OCI-LY3 (cell line): ENCODE data around the gene IMMP2L.

Source experiments
- EZH2phosphoT487 ChIP-seq: fragments of 200-600 bp; shearing (Covaris generic); IDR thresholded peaks from 2 replicates; pipeline ENCODE4 v1.6.1; 2018; ENCODE audit warnings: antibody characterized with exemption, mixed run types, low read depth
- TF ChIP-seq, protein P1 (sequence below): fragments of 200-600, 300-600 bp; sonication (generic); IDR thresholded peaks from 2 replicates; pipeline ENCODE4 v1.5.1; 2014; ENCODE audit warnings: antibody characterized with exemption, low read length, low read depth

DNA sequence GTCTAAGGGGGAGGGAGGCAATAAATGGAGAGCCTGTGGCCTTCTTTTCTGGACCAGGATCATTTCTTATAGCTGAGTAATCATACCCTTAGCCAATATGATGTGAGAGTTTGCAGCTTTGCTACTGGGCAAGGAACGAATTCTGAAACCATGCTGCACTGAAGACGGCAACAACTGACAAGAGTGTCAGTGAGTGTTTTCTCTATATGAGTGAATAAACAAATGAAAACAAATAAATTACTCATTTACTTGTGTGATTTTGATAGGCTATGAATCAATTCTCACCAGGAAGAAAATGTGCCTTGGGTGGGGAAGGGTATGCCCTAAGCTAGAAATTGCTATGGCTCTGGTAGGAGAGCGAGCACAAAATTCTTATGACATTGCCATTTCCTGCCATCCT is 550.8 kb downstream of the IMMP2L start:
- TF ChIP-seq EZH2phosphoT487, result no peak
- TF ChIP-seq, protein P1, sequence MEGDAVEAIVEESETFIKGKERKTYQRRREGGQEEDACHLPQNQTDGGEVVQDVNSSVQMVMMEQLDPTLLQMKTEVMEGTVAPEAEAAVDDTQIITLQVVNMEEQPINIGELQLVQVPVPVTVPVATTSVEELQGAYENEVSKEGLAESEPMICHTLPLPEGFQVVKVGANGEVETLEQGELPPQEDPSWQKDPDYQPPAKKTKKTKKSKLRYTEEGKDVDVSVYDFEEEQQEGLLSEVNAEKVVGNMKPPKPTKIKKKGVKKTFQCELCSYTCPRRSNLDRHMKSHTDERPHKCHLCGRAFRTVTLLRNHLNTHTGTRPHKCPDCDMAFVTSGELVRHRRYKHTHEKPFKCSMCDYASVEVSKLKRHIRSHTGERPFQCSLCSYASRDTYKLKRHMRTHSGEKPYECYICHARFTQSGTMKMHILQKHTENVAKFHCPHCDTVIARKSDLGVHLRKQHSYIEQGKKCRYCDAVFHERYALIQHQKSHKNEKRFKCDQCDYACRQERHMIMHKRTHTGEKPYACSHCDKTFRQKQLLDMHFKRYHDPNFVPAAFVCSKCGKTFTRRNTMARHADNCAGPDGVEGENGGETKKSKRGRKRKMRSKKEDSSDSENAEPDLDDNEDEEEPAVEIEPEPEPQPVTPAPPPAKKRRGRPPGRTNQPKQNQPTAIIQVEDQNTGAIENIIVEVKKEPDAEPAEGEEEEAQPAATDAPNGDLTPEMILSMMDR, result no peak
